GM10266 (cell line): ENCODE data around the gene ATXN10.

Experiments
- DNase-seq: peaks from one replicate; pipeline ENCODE4 v3.0.0; 2012; ENCODE audit errors: extremely low spot score
- CTCF ChIP-seq: IDR thresholded peaks from 2 replicates; pipeline ENCODE4 v1.5.1; 2012; ENCODE audit warnings: mild to moderate bottlenecking, low read depth; ENCODE audit not compliant: control insufficient read depth, insufficient read depth; ENCODE audit errors: missing control alignments

Gene ATXN10

GRCh38 chr22:45889539-45890350 is 218.1 kb downstream of the ATXN10 start:
- DNase-seq = no peak
- TF ChIP-seq CTCF = no peak

- no peak for DNase-seq
- no peak for TF ChIP-seq CTCF
These were observed 218.7 kb downstream of the ATXN10 start for GRCh38 chr22:45890351-45890635.

- TF ChIP-seq CTCF = no peak
- DNase-seq = no peak
These were observed 219.4 kb downstream of the ATXN10 start for GRCh38 chr22:45891021-45891421.

GRCh38 chr22:45891471-45891995 is 219.9 kb downstream of the ATXN10 start:
- no peak for TF ChIP-seq CTCF
- no peak for DNase-seq

GRCh38 chr22:45891996-45892621 is 220.5 kb downstream of the ATXN10 start:
- no peak for TF ChIP-seq CTCF
- no peak for DNase-seq

- TF ChIP-seq CTCF = no peak
- DNase-seq = no peak
These were observed 221.2 kb downstream of the ATXN10 start for GRCh38 chr22:45892681-45893461.

GRCh38 chr22:45893516-45893915 is 221.9 kb downstream of the ATXN10 start:
- DNase-seq = no peak
- no peak for TF ChIP-seq CTCF
